Measurements from ENCODE around the gene PDE1C.
"Not testable (repeated sequence)": the region's sequence is repeated elsewhere in the genome, so short reads cannot be mapped to it uniquely, and the experiment has no call there.

Gene PDE1C

GRCh38 chr7:31887006-31887405 lies 183.2 kb downstream of the PDE1C start:
- DNase-seq = no peak

GRCh38 chr7:31885171-31885570 lies 185.0 kb downstream of the PDE1C start:
- no peak for DNase-seq

DNA sequence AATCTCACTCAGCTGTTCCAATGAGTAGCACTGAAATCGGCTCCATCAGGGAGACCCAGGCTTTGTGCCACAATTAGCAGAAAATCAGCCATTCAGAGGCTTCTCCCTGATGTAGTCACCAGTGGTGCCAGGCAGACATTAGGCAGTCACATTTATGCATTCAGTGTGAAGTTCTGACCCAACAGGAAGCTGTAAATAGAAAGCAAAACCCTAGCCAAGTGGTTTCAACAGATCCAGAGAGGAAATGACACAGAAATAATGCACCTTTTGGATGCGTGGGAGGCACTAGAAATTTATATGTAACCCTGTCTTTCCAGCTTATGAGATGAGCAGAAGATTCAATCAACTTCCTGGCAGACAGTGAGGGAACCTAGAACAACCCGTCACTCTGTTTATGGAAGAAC lies 186.4 kb downstream of the PDE1C start:
- no peak for DNase-seq

GRCh38 chr7:31882187-31882586 lies 188.0 kb downstream of the PDE1C start:
- DNase-seq = no peak

DNA sequence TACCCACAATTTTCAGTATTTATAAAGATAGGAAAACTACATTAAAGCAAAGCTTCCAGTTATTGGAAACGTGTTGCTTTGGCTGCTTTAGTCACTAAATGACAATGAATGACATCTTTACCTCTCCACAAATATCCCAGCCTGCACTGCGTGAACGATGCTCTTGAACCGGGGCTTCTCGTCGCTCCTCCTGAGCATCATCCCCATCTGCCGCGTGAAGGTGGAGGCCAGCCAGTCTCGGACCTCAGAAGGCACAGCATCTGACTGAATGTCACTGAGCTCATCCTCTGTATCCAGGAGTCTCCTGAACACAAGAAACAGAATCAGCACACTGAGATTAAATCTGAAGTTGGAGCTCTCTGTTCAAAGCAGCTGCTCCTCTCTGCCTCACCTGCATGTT lies 191.3 kb downstream of the PDE1C start:
- DNase-seq = no peak

DNA sequence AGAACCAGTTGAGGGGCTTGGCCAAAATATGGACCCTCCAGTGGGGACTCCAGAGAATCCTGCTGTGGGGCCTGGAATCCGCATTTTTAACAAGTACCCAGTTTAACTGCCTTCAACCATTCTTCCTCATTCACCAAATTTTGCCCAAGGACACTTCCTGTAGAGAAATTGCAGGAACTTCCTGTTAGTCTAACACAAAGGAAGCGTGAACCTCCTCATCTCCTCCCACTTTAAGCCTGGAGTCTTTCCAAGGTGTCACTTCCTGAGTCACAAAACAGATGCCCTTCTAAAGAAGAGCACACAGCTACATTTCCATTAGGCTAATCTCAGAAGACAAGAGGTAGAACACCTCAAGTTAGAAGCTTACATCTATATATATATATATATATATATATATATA lies 194.8 kb downstream of the PDE1C start:
- no peak for DNase-seq

DNA sequence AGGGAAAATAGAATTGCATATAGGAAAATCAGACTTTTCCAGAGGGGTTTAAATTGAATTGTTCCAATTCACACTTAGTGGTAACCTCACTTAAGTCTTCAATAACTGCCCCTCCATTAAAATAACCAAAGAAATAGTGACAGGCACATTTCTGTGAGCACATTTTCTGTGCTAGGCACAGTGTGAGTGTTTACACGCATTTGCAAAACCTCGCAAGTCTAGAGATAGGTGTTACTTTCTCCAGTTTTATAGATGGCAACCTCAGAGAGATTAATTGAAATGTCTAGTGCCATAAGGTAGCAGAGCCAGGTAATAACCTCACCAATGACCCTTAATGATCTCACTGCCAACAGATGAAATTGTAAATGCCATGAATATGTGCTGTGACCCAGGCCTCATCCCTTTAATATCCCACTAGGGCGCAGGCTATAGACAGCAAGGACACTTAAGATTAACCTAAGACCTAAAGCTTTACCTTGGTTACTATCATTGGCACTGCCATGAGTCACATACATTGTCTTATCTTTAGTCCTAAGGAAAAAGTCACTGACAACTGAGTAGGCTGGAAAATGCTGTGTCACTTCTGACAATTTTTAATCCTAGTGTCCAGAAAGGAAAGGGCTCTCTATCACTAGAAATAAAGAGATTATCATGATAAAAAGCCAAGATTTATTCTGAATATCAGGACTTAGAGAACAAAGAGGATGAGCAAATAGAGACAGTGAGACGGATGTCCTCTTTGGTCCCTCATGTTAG lies 195.4 kb downstream of the PDE1C start:
- DNase-seq = no peak

DNA sequence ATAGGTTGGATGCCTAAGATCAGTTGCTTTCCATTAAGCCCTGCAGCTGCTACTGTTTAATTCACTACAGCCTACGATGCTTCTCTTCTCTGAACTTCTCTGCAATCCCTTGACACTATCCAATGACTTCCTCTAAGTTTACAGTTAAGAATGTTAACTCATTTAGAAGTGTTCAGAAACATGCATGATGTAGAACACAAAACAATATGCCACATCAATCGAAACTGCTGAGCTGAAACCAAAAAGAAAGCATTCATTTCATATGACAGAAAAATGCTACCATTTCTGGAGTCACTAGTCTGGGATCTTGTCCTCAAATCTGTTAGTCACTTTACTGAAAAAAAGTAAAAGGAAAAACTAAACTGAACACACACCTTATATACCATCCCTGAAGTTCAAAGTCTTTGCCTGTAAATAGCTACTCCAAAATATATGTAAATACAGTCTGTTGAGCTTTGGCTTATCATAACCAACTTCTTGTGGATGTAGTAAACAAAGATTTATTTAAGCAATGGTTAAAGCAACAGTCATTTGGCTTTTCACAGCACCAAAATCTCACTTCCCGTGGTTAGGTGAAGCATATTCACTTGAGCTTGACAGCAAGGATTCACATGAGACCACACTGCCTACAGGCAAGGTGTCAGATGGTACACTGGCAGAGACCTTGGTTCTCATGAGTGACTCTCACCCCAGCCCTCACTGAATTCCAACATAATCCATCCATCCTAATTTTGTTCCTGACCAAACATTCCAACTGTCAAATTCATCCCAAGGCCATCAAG lies 196.2 kb downstream of the PDE1C start:
- DNase-seq = no peak

- DNase-seq = no peak
Measured at GRCh38 chr7:31872545-31873370, 197.4 kb downstream of the PDE1C start.

DNA sequence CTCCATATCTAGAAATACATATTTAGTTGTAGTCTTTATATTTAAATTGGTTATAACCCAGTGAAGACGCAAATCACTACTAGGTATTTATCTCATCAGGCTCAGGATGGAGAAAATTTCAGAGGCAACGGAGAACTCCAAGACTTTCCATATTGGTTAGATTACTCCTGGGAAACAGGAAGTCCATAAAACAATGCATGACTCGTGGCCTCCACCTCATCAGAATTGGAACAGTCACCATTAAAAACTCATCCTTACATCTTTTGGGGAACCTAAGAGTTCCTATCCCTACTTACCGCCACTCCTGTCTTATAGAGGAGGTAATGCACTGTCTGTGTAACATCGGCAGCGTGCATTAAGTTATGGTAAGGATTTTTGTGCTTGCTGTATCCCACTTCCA lies 205.6 kb downstream of the PDE1C start:
- DNase-seq = no peak

DNA sequence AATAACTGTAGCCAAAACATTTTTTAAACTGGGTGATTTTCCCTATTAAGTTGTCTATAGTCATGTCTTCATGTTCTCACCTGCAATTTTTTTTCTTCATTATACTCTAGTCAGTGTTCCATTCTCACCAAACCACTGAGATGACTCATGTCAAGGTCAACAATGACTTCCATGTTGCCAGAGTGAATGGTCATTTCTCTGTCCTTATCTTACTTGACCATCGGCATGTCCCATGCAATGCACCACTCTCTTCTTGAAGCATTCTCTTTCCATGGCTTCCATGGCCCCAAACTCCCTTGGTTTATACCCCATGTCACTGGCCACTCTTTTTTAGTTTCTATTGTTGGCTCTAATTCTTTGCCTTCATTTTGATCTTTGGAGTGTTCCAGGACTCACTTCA lies 209.3 kb downstream of the PDE1C start:
- DNase-seq = no peak

DNA sequence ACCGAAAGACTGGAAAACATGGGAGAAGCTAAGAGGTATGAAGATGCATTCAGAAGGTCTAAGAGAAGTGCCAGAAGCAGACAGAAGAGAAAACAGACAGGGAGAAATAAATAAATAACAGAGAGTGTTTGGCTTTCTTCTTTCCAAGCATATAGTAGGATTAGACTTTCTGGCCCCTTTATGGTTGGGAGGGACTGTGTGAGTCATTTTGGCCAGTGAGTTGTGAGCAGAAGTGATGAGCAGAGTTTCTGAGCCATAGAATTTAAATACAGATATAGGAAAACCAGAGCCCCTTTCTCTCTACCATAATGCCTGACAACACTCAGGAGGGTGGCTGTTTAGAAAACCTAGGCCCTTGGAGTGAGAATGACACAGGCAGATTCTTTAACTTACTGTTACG lies 212.2 kb downstream of the PDE1C start:
- DNase-seq = no peak

GRCh38 chr7:31857172-31857571 lies 213.0 kb downstream of the PDE1C start:
- DNase-seq = no peak

DNA sequence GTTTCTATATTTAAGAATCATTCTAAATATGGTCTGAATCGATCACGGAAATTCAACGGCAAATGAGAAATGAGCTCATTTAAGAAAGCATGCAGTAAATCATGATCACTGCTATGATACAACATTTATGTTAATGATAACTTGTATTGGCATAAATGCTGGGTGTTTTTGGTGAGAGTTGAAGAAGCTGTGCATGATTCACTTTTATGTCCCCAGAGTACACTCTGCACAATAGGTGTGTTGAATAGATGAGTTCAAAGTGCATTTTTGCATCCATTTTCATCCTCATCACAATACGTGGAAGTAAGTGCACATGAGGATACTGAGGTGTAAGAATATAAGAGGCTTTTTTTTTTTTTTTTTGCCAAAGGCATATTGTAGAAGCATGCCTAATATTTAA lies 213.9 kb downstream of the PDE1C start:
- DNase-seq = no peak

GRCh38 chr7:31855530-31855929 lies 214.7 kb downstream of the PDE1C start:
- DNase-seq = no peak

DNA sequence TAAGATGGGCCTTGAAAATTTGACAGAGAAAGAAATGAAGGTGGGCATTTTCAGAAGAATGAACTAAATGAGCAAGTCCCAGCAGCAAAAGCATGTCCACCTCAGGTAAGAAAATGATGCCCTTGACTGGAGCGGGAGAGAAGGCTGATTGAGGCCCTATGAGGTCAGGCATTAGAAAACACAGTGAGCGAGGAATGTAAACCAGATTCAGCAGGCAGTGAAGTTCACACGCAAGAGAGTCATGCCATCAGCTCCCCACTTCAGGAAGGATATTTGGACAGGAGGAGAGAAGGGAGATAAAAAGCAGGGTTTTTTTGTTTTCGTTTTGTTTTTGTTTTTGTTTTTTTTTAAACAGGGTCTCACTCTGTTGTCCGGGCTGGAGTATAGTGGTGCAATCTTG lies 216.8 kb downstream of the PDE1C start:
- DNase-seq = no peak

DNA sequence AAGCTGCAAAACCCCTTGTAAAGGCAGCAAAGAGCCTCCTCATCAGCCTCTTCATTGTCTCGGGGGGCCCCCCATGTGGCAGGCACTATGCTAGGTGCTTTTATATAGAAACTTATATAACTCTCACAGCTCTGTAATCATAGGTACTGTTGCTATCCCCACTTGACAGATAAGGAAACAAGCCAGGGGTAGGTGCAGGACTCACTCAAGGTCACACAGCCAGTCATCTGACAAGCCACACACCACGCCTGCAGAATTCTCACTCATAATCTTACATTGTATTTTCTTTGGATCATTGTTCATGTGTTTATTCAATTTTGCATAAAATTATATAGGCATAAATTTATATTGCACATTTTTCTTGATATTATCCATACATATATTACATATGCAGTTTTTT lies 217.7 kb downstream of the PDE1C start:
- no peak for DNase-seq

GRCh38 chr7:31851119-31851518 lies 219.1 kb downstream of the PDE1C start:
- DNase-seq = no peak

GRCh38 chr7:31850601-31851000 lies 219.6 kb downstream of the PDE1C start:
- DNase-seq = no peak

GRCh38 chr7:31850066-31850465 lies 220.1 kb downstream of the PDE1C start:
- DNase-seq = no peak

DNA sequence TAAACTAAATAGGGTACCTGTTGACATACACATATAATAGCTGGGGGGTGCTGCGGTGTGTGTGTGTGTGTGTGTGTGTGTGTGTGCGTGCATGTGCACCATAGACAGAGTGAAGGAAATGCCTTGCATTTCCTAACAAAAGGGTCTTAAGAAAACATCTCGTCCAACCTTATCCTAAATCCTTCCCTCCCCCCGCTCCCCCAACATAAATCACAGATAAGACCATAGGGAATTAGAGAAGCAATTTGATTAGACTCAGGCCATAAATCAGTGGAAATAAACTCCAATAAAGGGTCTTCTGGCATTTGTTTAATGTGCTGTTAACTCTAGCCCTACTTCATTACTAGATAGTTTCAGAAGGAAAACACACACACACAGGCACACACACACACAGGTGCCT lies 234.7 kb downstream of the PDE1C start:
- no peak for DNase-seq

DNA sequence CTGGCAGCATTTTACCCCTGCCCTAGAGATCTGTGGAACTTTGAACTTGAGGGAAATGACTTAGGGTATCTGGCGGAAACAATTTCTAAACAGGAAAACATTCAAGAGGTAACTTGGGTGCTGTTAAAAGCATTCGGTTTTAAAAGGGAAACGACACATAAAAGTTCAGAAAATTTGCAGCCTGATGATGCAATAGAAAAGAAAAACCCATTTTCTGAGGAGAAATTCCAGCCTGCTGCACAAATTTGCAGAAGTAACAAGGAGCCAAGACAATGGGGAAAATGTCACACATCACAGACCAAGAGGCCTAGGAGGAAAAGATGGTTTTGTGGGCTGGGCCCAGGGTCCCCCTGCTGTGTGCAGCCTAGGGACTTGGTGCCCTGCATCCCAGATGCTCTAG lies 236.6 kb downstream of the PDE1C start:
- DNase-seq = not testable (repeated sequence)

GRCh38 chr7:31828520-31828919 lies 241.7 kb downstream of the PDE1C start:
- DNase-seq = no peak

DNA sequence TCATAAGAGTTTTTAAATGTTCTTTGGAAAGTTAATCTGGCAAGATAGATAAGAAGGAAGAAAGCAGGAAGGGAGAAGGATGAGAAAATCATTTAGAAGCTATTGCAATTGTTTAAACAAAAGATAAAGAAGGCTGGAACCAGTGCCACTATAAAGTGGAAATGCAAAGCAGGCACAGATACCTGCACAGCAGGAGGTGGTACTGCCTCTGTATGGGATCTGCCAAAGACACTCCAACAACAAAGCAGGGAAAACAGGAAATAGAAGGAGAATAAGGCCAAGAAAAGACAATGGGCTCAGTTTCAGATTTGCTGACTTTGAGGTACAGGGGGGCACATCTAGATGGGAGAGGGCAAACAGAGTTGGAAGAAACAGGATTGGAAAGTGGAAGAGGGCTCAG lies 244.6 kb downstream of the PDE1C start:
- DNase-seq = no peak

All from central memory CD4-positive, alpha-beta T cell (primary cell).